MV-4-11 (cell line): Measurements from ENCODE around the gene CCDC85C.
"Not testable (repeated sequence)": the region's sequence is repeated elsewhere in the genome, so short reads cannot be mapped to it uniquely, and the experiment has no call there.

ENCODE experiments used
- DNase-seq: peaks from one replicate; lab custom pipeline; 2025; lab: John Stamatoyannopoulos, UW

Gene CCDC85C

DNA sequence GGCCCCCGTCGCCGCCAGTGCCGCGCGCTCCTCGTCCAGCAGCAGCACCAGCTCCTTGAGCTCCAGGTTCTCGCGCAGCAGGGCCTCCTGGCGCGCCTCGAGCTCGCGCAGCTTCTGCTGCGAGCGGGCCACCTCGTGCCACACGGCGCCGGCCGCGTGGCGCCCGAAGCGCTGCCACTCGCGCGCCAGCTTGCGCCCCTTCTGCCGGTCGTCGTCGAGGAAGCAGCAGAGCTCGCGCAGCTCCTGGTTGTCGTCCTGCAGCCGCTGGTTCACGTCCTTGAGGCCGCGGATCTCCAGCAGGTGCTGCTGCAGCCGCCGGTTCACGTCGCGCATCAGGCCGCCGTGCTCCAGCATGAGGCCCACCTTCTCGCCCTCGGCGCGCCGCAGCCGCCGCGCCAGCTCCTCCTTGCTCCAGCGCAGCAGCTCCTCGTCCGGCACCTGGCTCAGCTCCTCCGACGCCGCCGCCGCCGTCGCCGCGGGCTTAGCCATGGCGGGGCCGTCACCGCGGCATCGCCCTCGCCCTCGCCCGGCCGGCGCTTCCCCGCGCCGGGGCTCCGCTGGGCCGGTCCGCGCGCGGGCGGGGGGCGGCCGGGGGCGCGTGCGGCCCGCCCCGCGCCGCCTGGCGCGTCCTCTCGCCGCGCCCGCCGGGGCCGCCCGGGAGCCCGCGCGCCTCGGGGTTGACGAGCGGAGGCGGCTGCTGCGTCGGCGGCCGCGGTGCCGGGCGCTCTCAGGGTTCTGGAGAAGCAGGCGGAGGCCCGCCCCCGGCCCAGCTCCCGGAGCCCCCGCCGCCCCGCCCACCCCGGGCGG lies at the start of gene CCDC85C:
Gene CCDC85C, minus strand, starts transcription at position 737 of the 807 bp plus-strand sequence. Its CDS starts 248 bp downstream, at position 489.
- no peak for DNase-seq

DNA sequence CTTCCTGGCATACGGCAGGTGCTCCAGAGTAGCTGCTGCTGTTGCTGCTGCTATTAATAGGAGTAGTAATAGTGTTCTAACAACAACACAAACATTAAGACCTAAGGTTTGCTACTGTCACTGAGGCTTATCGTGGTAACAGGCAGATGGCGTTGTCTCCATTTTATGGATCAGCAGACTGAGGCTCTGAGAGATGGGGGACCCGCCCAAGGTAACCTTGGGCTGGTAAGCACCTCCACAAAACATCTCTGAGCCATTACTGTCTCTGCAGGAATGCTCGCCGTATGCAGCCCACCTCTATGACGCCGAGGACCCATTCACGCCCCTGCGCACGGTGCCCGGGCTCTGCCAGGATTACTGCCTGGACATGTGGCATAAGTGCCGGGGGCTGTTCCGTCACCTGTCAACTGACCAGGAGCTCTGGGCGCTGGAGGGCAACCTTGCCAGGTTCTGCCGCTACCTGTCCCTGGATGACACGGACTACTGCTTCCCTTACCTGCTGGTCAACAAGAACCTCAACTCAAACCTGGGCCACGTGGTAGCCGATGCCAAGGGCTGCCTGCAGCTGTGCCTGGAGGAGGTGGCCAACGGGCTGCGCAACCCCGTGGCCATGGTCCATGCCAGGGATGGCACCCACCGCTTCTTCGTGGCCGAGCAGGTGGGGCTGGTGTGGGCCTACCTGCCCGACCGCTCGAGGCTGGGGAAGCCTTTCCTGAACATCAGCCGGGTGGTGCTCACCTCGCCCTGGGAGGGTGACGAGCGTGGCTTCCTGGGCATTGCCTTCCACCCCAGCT lies 48.1 kb upstream of the CCDC85C start:
- no peak for DNase-seq

DNA sequence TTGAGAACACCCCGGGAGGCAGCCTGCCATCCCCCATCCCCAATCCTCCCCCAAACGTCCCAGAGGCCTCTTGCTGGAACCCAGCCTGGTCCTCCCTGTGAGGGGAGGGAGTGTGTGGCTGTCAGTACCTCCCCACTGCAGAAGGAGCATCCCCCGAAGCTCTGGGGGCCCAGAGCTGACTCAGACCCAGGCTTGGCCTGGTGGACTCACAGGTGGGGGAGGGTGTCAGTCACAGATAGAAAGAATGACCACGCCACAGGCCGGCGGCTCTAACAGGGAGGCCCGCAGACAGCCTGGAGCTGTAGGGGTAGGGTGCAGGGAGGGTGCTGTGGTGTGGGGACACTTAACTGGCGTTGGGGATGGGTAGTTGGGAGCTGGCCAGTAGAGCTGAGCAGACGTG lies 46.2 kb upstream of the CCDC85C start:
- no peak for DNase-seq

DNA sequence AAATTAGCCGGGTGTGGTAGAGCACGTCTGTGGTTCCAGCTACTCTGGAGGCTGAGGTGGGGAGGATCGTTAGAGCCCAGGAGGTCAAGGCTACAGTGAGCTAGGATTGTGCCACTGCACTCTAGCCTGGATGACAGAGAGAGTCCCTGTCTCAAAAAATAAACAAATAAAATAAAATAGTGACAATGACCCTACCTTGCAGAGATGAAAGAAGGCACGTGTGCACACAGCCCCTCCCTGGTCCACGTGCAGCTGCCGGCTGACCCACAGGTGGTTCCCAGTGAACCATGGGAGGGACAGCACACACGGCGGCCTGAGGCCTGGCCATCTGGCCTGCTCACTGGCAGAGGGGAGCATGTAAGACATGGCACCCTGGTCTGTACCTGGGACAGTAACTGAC lies 45.6 kb upstream of the CCDC85C start:
- DNase-seq, result no peak

DNA sequence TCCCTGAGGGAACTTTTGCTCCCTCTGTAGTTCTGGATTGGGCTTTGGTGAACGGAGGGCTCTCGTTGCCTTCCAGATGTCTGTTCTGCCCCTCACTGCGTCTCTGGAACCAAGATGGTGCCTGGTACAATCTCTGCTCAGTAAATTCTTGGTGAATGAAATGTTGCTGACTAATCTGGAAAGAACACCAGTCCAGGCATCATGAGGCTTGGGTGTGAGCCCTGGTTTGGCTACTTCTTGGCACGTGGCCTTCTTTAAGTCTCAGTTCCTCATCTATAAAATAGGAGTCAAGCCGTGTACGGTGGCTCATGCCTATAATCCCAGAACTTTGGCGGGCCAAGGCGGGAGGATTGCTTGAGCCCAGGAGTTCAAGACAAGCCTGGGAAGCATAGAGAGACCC lies 45.2 kb upstream of the CCDC85C start:
- peak; percentile 83 for DNase-seq

DNA sequence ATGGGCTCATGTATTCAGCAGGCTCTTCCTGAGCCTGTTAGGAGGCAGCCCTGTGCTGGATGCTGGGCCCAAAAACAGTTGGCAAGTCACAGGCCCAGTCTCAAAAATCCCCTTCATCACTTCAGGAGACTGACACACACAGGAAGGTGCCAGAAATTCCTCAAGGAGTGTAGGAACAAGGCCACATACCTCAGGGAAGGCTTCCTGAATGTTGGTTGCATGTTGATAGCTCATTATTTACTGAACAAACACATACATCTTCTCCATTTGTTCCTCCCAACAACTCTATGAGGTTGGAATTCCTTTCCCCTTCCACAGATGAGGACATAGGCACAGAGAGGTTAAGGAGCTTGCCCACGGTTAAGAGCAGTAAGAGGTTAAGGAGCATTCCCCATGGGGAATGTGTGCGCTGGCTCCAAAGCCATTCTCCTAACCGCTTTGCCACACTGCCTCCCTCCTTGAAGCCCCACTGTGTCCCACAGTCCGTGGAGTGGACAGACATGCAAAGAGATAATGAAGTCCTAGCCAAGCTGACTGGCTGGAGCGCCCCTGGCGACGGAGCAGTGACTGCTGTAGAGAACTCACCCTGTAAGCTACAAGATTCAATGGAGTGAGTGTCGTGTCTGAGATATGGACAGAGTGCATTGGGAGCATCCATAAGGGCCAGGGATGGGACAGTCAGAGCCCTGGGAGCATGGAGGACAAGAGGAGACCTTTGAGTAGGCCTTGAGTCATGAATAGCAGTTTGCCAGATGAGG lies 44.2 kb upstream of the CCDC85C start:
- DNase-seq, result no peak

DNA sequence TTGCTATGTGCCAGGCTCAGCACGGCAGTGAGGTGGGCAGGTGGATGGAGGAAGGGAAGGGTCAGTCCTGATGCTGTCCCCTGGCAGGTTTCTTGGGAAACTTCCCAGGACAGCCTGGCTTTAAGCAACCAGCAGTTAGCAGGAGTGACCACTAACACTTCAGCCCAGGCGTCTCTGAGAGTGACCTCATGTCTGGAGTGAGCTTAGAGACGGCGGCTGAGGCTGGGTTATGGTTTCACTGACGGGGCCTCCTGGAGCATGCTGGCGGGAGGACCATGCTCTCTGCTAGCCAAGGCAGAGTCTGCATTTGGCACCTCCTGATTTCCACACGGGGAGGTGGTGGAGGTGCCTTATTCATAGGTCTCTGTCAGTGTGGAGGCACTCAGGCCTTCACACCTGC lies 43.4 kb upstream of the CCDC85C start:
- no peak for DNase-seq

DNA sequence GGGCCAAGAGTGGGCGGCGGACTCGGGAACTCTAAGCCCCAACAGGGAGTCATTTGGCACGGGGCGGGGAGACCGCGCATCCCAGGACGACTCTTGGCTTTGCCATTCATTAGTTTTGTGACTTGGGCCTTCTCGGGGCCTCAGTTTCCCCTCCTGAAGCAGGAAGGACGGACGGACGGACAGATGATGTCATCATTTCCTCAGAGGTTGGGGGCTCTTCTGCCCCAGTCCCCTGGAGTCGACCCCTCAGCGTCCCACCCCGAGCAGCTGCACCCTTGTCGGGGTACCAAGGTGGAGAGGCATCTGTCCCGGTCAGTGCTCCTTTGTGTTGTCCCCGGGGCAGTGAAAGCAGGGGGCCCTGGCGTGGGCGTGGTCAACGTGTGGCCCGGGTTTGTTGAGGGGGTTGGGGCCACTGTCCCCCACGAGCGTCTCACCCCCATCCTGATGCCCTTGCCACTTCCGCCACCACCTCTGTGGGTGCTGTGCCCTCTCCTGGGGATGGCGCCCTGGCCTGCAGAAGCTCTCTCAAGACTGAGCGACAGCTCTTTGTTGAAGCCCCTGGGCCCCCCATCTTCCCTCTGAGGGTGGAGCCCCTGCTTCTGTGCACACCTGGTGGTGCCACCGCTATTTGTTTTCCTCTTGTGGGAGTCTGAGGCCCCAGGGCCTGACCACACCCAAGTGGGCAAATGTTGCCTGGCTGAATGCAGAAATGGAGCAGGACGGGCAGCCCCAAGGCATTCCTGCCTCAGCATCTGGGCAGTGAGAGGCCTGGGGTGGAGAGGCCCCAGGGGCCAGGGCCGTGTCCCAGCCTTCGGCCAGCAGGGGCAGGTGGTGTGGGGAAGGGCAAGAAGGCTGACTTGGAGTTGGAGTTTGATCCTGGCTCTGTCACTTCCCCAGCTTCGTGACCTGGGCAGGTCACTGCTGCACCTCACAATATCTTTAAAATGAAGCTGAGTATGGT lies 41.8 kb upstream of the CCDC85C start:
- no peak for DNase-seq

DNA sequence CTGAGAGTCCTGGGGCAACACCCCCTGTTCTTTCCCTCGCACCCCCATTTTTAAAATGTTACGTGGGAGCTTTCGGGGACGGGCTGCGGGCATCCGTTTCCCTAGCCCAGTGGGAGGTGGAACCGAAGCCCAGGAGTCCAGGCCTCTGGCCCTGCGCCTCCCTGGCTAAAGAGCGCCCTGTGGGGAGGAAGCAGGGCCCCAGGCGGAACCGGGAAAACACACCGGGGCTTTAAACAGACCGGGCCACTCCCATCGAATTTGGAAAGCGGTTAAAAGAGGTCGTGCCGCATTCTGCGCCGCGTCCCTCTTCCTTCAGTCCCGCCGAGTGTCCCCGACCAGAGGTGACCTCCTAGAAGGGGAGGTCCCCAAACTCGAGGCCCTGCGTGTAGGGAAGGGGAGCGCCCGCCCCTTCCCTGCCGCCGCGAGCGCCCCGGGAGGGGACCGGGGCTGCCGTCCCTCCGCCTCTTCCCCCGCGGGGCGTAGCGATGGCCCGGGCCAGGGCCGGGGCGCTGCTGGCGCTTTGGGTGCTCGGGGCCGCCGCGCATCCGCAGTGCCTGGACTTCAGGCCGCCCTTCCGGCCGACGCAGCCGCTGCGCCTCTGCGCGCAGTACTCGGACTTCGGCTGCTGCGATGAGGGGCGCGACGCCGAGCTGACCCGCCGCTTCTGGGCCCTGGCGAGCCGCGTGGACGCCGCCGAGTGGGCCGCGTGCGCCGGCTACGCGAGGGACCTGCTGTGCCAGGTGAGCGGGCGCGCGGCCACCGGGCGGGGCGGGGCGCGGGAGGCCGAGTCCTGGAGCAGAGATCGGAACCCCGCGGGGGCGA lies 40.9 kb upstream of the CCDC85C start, which contains the start of gene HHIPL1:
Gene HHIPL1, plus strand, starts transcription at position 407 of the 822 bp plus-strand sequence. Its CDS starts 79 bp downstream, at position 486.
- DNase-seq, result peak; percentile 58

DNA sequence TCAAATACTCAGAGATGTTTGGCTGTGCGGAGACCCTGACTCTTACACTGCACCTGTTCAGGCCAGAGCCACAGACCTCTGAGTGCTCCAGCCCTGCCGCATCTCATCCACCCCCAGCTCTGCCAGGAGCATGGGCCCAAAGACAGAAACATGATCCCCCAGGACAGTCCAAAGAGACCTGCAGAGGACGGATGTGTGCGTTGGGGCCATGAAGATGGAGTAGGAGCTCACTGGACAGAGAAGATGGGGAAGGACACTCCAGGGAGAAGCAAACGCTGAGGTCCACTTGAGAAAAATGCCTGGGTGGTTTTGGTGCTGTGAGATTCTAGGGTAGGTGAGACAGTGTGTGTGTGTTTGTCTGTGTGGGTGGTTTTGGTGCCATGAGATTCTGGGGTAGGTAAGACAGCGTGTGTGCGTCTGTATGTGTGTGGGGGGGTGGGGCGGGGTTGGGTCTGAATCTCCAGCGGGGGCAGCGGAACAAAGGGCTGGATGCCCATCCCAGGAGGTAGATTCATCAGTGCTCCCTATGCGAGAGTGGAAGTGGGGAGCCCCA lies 40.1 kb upstream of the CCDC85C start:
- DNase-seq, result no peak

DNA sequence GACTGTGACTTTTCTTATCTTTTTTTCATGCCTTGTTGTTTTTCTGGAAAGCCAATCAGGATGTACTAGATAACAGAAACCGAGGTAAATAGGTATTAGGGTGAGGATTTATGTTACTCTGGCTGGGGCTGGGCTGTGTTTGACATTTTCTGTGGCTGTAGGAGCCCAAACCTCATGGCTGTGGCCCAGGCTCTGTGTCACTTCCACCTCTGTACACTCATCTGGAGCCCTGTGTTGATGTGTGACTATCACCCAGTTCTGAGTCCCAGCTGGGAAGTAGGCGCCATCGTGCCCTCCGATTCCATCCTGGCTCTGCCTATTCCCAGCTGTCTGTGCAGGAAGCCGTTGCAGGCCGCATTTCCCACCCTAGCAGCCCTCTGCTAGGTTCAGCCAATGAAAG lies 39.3 kb upstream of the CCDC85C start:
- peak; percentile 40 for DNase-seq

DNA sequence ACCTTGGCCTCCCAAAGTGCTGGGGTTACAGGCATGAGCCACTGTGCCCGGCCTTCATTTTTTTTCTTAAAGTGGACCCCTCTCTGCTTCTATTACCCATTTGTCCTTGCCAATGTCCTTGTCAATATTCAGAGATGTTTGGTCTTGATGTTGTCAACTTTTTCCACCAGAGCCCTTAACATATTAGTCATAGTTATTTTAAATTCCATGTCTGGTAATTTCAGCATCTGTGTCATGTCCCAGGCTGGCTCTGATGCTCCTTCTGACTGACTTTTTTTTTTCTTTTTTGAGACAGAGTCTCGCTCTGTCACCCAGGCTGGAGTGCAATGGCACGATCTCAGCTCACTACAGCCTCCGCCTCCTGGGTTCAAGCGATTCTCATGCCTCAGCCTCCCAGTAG lies 38.8 kb upstream of the CCDC85C start:
- DNase-seq, result not testable (repeated sequence)

DNA sequence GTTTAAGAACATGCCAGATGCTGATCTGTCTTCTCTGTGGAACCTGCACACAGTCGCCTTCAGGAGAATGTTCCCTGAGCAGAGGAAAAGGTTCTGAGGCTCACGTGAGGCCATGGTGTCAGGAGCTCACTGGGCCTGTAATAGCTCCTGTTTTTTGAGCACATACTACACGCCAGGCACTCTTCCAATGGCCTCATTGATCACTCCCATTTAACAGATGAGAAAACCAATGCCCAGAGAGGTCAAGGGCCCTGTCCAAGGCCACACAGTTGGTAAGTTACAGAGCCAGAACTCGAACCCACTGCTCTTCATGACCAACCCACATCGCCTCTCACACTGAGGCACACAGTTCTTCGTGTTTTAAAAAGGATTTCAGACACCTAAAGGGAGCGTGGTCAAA lies 33.6 kb upstream of the CCDC85C start:
- no peak for DNase-seq

DNA sequence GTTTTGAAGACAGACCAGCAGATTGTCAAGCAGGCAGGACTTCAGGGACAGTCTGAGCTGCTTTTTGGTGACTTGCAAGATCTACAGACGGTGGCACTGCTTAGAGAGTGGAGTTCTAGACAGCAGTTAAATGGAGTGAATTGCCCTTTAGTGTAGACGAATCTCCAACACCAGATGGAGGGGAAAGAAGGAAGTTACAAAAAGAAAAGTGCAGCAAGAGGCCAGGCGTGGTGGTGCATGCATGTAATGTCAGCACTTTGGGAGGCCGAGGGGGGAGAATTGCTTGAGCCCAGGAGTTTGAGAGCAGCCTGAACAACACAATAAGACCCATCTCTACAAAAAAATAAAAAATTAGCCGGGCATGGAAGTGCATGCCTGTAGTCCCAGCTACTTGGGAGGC lies 32.5 kb upstream of the CCDC85C start:
- peak; percentile 58 for DNase-seq

DNA sequence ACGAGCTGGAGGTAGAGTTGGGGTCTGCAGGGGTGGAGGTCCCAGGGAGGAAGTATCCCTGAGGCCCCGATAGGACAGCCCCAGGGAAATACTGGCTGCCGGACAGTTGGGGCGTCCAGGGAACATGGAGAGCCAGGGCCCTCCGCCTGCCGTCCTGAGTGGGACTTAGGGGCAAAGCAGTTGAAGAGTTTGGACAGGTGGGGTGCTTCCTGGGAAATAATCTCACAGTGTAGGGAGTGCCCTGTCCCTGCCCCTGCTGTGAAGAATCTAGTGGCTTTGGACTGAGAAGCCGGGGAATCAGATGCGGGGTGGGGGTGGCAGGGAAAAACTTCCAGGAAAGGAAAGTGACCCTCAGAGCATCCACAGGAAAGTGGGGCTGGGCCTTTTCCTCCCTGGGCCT lies 31.1 kb upstream of the CCDC85C start:
- DNase-seq, result no peak

DNA sequence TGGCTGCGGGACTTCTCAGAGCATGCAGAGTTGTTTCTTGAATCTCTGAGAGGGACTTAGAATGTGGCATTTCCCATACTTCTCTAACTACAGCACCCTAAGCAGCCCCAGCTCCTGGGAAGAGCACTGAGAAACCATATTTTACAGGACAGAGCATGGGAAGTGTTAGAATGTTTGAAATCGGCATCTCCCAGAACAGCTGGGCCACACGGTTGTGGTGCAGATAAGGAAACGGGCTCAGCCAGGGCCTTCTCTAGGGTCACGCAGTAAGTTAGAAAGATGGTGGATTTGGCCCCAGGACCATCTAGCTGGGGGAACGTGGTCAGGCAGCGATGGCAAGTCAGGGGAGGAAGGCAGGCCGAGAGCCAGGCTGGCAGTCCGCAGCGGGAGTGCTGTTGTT lies 30.4 kb upstream of the CCDC85C start:
- no peak for DNase-seq

DNA sequence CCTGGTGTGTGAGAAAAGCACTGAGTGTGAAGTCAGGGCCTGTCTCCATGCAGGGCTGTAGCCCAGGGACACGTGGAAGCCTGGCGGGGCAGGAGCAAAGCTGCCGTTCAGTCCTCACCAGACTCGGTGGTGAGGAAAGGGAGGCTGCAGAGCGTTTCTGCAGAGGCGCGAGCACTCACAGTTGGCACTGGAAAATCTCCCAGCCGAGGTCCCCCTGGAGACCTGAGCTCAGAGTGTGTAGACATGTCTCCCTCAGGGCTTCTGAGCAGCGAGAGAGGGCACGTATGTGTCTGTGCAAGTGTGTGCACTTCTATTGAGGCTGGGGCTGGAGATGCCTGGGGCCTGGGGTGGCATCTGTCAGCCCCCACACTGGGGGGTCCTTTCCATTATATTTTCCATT lies 29.9 kb upstream of the CCDC85C start:
- no peak for DNase-seq

DNA sequence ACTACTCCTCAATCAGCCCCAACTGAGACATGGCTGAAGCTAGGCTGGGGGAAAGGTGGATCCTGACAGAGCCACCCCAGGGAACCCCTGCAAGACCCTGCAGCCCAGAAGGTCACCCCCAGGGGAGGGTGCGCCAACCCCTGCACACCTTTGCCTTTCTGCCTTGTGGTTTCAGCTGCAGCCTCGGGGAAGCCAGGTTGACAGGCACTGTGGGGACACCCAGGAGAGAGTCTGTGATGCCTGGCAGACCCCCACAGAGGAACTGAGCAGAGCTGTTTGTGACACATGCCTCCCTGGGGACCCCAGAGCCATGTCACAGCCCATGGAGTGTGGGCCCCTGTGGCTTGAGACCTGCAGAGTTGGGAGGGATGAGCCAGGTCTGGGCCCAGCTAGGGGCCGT lies 29.1 kb upstream of the CCDC85C start:
- no peak for DNase-seq

DNA sequence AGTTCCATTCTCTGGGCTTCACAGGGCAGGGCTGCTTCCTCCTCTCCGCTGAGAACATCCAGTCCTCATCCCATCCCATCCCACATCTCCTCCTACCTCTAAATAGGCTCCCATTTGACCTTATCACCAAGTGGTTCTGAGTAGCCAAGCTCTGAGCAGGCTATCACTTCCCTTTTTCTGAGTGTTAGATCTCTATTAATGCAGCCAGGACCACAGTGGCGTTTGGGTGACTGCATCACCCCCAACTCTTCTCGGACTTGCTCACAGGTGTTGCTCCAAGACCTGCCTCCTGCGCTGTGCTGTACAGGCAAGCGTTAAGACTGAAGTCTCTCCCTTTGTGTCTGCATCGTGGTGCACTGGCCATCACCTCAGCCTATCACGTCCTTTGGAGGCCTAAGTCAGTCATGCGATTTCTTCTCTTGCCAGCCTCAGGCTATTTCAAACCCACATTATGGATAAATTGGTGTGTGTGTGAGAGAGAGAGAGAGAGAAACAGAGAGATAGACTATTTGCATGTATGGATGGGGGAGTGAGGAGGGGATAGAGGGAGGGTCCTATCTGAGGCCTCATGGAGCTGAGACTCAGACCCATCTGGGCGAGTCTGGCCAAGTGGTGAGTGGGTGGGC lies 28.5 kb upstream of the CCDC85C start:
- DNase-seq, result peak; percentile 18

DNA sequence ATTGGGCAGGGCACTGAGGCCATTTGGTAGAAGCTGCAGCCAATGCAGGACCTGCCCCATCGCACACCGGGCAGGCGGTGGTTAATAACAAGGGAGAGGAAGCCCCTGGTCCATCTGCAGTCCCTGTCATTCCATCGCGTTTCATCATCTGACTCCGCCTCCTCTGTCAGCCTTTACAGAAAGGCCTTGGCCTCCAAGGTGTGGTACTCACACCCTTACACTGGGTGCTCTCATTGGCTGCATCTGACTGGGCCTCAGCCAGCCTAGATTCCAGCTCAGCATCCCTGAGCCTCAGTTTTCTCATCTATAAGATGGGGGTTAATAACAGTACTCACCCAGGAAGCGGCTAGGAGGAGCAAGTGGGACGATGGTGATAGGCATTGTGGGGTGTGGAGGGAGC lies 26.2 kb upstream of the CCDC85C start:
- no peak for DNase-seq
